ENCODE data around the gene ULBP3.
"Not testable (repeated sequence)": the region's sequence is repeated elsewhere in the genome, so short reads cannot be mapped to it uniquely, and the experiment has no call there.

Gene ULBP3

GRCh38 chr6:150075034-150075421 is 6.1 kb upstream of the ULBP3 start:
- no peak for DNase-seq

- DNase-seq, result not testable (repeated sequence)
Observed at GRCh38 chr6:150074396-150075033, 5.6 kb upstream of the ULBP3 start.

GRCh38 chr6:150072201-150072600 is 3.3 kb upstream of the ULBP3 start:
- DNase-seq, result peak; percentile 55

DNA sequence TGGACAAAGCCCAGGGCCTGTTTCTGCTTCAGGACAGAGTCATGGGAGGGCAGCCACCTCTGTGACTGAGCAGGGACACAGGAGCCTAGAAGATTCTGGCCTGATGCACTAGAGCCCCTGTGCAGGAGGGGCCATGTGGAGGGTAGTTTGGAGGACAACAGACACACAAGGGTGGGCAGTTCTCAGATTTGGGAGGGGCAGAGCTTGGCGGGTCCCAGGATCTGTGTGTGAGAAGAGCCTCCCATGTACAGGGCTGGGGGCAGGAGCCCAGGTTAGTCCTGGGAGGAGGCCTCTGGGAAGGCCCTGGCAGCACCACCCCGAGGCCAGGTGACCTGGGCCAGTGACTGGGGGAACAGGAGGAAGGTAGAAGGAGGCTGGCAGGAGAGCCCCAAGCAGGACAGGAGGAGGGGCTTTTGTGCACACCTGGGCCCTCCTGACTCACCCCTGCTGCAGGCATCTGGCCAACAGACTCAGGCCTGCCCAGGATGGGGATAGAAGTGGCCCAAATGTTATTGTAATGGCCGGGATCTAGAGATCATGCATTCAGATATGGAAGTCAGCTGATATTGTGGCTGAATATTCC is 1.4 kb upstream of the ULBP3 start:
- no peak for DNase-seq

GRCh38 chr6:150069706-150070105 is 785 bp upstream of the ULBP3 start:
- DNase-seq, result no peak

GRCh38 chr6:150068151-150068550 is 770 bp downstream of the ULBP3 start:
- DNase-seq, result no peak

GRCh38 chr6:150065083-150065482 is 3.8 kb downstream of the ULBP3 start:
- no peak for DNase-seq

DNA sequence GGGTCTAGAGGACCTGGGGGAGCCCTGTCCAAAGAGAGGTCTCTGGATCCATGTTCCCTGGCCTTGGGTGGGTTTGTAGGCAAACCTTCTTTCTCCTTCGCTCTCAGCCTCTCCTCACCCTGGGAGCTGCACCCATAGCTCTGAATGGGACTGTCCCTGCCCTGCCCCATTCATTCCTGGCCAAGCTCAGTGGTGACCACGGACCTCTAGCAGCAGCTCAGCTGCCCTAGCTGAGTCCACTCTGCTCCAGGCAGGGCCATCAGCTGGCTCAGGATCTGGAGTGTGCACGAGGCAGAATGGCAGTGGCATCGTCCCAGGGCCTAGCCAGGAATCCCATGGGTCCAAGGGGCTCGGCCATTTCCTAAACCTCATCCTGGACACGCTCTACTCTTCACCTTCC is 5.3 kb downstream of the ULBP3 start:
- DNase-seq, result no peak

DNA sequence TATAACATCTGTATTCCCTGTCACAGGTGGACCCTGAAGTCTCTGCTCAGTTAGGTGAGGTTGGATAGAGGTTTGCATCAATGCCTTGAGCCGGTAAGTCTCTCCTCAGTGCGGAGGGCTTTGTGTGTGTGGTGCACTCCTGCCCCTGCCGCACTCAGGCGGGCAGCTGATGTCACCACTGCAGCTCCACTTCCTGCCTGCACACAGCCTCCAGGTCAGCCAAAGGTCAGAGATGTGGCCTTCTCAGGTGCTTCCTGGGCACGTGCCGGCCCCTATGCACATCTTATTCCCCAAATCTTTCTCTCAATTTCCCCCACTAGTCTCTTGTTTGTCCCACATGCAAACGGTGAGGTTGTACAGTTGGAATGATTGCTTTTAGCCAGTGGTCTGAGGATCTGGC is 8.9 kb downstream of the ULBP3 start:
- DNase-seq, result not testable (repeated sequence)

- no peak for DNase-seq
Observed at GRCh38 chr6:150058986-150059385, 9.9 kb downstream of the ULBP3 start.

DNA sequence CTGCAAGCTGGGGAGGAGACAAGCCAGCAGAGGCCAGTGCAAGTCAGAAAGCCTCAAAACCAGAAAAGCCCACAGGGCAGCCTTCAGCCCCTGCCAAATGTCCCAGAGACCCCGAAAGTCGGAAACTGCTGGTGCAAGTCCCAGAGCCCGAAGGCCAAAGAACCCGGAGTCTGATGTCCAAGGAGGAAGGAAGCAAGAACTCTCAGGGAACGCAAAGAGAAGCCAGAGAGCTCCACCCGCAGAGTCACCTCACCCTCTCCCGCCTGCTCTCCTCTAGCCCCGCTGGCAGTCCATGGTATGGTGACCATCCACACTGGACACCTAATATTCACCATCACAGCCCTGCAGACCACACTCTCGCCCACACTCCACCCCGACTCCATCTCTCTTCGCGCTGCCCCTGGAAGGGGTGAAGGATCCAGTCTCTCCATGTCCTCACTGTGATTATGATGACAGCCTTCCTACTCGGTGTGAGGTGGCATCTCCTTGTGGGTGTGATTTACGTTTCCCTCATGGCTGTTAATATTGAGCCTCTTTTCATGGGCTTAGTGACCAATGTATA is 10.6 kb downstream of the ULBP3 start:
- DNase-seq, result no peak

GRCh38 chr6:150057501-150057951 is 11.4 kb downstream of the ULBP3 start:
- no peak for DNase-seq

- DNase-seq, result no peak
Observed at GRCh38 chr6:150056916-150057315, 12.0 kb downstream of the ULBP3 start.

- DNase-seq, result no peak
Observed at GRCh38 chr6:150056156-150056555, 12.8 kb downstream of the ULBP3 start.

DNA sequence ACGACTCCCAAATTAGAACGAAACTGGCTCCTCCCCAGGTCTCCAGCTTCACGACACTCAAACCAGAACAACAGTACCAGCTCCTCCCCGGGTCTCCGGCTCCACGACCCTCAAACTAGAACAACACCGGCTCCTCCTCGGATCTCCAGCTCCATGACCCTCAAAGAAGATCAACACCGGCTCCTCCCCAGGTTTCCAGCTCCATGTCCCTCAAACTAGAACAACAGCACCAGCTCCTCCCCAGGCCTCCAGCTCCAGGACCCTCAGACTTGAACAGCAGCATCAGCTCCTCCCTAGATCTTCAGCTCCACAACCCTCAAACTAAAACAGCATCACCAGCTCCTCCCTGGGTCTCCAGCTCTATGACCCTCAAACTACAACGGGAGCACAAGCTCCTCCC is 13.8 kb downstream of the ULBP3 start:
- no peak for DNase-seq

GRCh38 chr6:150053450-150053849 is 15.5 kb downstream of the ULBP3 start:
- DNase-seq, result no peak

DNA sequence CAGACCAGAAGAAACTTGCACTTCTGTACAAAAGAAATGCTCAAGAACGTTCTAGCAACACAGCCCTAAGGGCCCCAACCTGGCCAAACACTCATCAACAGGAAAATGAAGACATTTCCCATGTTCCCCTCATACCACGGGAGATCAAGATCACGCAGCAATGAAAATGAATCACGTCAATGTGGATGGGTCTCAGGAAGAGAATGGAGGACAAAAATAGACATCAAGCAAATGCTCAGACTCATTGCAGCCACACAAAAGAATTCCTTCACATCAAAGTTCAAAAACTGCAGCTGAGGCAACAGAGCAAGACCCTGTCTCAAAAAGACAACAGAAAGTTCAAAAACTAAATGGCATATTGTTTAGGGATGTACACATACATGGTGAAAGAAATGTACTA is 18.1 kb downstream of the ULBP3 start:
- no peak for DNase-seq

DNA sequence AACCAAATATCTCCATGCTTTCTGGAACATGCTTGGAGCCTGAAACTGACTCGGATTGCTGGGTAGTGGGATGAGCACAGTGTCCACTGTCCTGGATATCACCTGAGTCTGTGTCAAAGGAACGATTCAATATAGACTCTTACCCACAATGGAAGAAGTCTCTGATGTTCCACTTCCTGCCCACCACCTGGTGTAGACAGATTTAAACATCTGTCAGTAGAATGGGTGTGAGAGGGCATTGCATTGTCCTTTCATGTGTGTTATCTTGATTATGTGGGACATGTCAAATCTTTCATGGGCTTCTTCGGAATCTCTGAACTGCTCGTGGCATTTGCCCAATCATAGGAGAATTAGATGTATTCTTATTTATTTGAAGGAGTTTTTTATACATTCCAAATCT is 20.8 kb downstream of the ULBP3 start:
- DNase-seq, result no peak

DNA sequence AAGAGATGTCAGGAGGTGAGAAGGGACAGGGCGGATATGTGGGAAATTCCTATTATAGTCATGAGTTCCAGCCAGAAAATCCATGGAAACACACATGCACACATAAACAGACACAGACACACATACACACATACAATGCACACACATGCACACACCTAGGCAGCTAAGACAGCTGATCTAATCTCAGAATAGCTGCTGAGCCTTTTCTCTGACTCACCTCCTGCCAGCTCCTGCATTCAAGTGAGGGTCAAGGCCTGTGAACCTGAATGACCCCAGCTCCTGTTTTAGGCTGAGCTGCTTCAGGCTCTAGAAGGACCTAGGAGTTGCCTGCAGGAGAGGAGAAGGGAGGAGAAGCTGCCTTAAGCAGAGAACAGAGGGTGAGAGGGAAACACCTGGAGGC is 22.0 kb downstream of the ULBP3 start:
- DNase-seq, result no peak

DNA sequence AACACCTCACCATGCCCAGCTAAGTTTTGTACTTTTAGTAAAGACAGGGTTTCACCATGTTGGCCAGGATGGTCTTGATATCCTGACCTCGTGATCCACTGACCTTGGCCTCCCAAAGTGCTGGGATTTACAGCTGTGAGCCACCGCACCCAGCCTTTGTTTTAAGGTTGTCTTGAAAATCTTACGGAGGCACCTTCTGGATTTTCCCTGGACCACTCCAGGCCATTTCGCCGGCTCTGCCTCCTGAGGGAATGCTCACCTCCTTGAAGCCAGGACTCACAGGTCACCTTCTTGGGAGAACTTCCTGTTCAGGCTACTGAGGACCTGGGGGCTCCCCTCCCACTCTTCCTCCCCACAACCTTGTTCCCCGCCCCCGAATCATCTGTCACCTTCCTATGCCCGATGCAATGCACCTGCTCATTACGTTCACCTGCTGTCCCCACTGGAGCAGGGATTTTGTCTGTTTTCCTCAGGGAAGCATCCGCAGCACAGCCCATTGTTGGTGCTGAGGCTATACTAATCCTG is 24.2 kb downstream of the ULBP3 start:
- DNase-seq, result no peak

DNA sequence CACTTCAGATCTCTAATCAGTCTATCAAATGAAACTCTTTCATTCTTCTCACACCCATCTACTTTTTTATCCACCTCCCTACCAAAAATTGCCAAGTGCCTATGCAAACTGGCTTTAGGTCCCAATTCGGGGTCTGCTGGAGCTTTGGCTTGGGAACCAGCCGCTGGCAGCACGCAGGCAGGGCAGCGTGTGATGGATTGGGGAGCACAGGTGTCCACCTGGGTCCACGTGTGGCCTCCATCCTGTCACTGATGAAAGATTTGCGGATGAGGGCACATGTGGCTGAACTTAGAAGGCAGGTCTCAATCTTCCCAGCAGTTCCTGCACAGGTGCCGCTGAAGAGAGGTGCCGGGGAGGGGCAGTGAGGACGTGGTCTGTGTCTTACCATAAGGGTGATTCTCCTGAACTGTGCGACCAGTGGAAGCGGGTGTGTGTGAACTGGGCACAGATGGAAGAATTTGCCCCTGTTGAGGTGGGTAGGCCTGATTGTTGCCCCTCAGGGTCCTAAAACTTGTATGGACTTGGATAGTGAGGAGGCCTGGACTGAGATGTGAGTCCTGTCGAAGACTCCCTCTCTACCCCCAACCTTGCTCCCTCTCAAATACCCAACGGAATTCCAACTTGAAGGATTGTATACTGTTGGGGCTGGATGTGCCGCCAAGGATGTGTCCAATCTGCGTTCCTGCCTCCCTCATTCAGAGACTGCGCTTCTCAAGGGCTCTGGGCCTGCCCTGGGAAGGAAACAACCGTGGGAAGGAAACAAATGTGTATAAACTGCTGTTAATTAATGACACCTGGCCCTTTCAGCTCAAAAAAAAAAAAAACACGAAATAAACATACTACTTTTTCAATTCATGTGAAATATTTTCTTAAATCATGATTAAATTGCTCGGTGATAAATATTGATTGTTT is 25.2 kb downstream of the ULBP3 start:
- no peak for DNase-seq

- DNase-seq, result no peak
Observed at GRCh38 chr6:150043096-150043495, 25.8 kb downstream of the ULBP3 start.
